SK-N-MC (cell line): ENCODE measurements around the gene R3HDM4.

Source experiments
- FOXP2 ChIP-seq: optimal IDR thresholded peaks from 2 replicates; pipeline ENCODE3; 2011; ENCODE audit warnings: mild to moderate bottlenecking, moderate library complexity; ENCODE audit not compliant: insufficient read depth; ENCODE audit errors: extremely low read length, control extremely low read depth
- POLR2AphosphoS5 ChIP-seq: IDR thresholded peaks from 2 replicates; pipeline ENCODE4 v1.6.1; 2012; ENCODE audit warnings: mild to moderate bottlenecking, low read depth, low read length, borderline replicate concordance

DNA sequence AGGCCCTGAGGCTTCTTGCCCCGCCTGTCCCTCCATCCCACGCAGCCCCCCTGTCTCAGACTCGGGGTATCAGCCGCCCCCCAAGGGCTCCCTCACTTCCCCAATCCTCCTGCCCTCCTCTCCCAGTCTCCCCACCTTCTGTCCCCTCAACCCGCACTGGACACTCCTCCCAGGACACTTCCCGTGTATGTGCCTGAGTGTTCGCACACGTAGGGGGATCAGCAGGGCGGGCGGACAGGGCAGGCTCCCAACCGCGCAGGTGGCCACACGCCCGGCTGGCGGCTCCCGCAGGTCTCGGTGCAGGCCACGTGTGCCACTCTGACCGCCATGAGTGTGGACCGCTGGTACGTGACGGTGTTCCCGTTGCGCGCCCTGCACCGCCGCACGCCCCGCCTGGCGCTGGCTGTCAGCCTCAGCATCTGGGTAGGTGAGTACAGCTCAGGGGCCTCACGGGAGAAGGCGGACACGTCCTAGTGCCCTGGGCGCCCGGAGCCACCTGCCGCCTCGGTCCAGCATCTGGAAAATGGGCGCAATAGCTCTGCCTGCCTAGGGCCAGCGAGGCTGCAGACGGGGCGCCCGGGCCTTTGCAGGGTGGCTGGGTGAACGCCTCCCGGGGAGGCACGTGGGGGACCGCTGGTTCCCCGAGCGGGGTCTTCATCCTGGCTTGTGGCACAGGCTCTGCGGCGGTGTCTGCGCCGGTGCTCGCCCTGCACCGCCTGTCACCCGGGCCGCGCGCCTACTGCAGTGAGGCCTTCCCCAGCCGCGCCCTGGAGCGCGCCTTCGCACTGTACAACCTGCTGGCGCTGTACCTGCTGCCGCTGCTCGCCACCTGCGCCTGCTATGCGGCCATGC, 6.4 kb upstream of the R3HDM4 start:
- TF ChIP-seq POLR2AphosphoS5 = no peak
- no peak for TF ChIP-seq FOXP2
